HG03520 (cell line): ENCODE results near the gene RAB36.

Source experiments
- ATAC-seq: cut with Tn5 transposase; IDR thresholded peaks from one replicate; pipeline ENCODE4 v1.9.1; 2021; ENCODE audit warnings: mild to moderate bottlenecking, moderate library complexity; ENCODE audit not compliant: unreplicated experiment

Gene RAB36

GRCh38 chr22:23204125-23204488 is 58.8 kb downstream of the RAB36 start:
- no peak for ATAC-seq

GRCh38 chr22:23204541-23205157 is 59.4 kb downstream of the RAB36 start:
- ATAC-seq = no peak

- ATAC-seq = no peak
Measured at GRCh38 chr22:23205339-23206049, 60.2 kb downstream of the RAB36 start.

- no peak for ATAC-seq
Measured at GRCh38 chr22:23206915-23207314, 61.6 kb downstream of the RAB36 start.

- no peak for ATAC-seq
Measured at GRCh38 chr22:23207729-23208393, 62.6 kb downstream of the RAB36 start.

- no peak for ATAC-seq
Measured at GRCh38 chr22:23210428-23211170, 65.3 kb downstream of the RAB36 start.

- ATAC-seq = no peak
Measured at GRCh38 chr22:23211622-23212021, 66.3 kb downstream of the RAB36 start.

GRCh38 chr22:23212061-23213021 is 67.1 kb downstream of the RAB36 start:
- no peak for ATAC-seq

- no peak for ATAC-seq
Measured at GRCh38 chr22:23213022-23213555, 67.8 kb downstream of the RAB36 start.

- ATAC-seq = no peak
Measured at GRCh38 chr22:23213581-23214334, 68.5 kb downstream of the RAB36 start.
